Bronchial epithelial cell (primary cell): ENCODE results near the gene SENP8. TPM values are rescaled to one million over a fixed set of nuclear protein-coding genes. Genes with fewer than 3 reads are reported as not detected.

Experiments used
- DNase-seq: peaks from one replicate; pipeline ENCODE4 v3.0.0-alpha.2; 2010; ENCODE audit warnings: low read depth
- FAIRE-seq: peaks from 2 replicates; lab custom pipeline; 2011; peaks lifted over from hg19 to GRCh38; lab: Jason Lieb, UNC
- H3K27me3 ChIP-seq: 2 replicates; pipeline ENCODE4 v1.5.1; 2011; ENCODE audit warnings: low read length; ENCODE audit not compliant: control insufficient read depth, insufficient read depth
- H3K36me3 ChIP-seq: 2 replicates; pipeline ENCODE4 v1.5.1; 2011; ENCODE audit warnings: low read length; ENCODE audit not compliant: control insufficient read depth, insufficient read depth
- H3K4me3 ChIP-seq: 2 replicates; pipeline ENCODE4 v1.5.1; 2011; ENCODE audit warnings: mild to moderate bottlenecking, low read depth, low read length, control low read depth
- CTCF ChIP-seq: IDR thresholded peaks from 2 replicates; pipeline ENCODE4 v1.5.1; 2011; ENCODE audit warnings: mild to moderate bottlenecking, moderate library complexity, low read length, control low read depth, inconsistent platforms; ENCODE audit not compliant: insufficient read depth, severe bottlenecking
- total RNA-seq: library from RNA; depleted of rRNA; stranded (reverse); fragments of >200 nt; gene quantifications from 2 replicates; pipeline ENCODE4 v1.2.1, GENCODE V29; 2014

The SENP8 gene
- total RNA-seq, 1 donor from 2014 or later = 1.1 TPM

DNA sequence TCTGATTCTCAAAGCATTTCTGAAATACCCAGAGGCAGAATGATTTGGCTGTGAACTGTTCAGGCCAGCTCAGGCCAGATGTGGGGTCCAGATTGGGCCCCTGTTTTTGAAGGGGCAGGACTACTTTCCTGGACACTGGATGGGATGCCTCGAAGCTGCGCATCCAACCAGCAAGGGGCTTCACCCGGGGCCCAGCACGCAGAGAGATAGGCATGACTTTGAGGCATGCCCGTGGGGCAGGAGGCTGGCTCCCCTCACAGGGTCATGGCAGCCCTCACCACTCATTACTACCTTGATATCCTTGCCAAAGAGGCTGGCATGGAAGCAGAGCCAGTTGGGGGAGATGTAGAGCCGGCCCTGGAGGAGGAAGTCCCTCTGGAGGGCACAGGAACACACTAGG lies 49.2 kb downstream of the SENP8 start:
- Histone ChIP-seq H3K36me3 (no peaks in the 10 kb centered on the region), H3K27me3 (no peaks in the 10 kb centered on the region), H3K4me3 (no peak overlapping the region)
- TF ChIP-seq CTCF = no peak
- FAIRE-seq (no peak), DNase-seq (no peak)

DNA sequence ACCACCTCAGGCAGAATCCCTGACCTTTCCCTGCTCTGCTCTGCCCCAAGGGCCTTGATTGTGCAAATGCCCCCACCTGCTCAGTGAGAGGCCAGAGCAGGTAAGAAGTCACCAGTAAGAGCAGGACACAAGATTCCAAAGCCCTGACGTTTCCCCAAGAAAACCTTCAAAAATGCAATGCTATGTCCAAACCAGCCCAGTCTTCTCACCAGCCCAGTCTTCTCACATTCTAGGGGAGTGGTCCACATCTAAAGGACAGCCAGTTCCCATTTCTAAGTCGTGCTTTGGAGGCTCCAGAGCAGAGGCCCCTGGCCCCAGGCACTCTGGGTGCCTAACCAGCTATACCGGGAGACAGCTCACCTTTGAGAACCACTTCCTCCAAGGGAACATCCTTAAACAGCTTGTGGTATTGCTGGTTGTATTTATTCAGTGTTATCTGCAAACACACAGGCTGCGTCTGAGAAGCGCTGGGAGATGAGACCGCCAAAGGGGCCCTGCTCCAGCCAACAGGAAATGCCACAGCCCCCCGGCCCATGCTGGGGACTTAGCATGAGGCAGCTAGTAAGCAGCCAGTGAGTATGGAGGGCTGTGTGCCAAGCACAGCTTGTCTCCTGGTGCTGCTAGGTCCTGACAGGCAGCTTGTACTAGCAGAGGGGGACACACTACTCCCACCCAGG lies 50.1 kb downstream of the SENP8 start:
- H3K36me3 ChIP-seq = no peaks in the 10 kb centered on the region
- no peak for TF ChIP-seq CTCF
- H3K27me3 ChIP-seq = no peaks in the 10 kb centered on the region
- DNase-seq = peak; percentile 77
- FAIRE-seq = no peak
- H3K4me3 ChIP-seq = no peak overlapping the region

GRCh38 chr15:72168808-72169190 lies 50.6 kb downstream of the SENP8 start:
- no peak for TF ChIP-seq CTCF
- FAIRE-seq (peak; percentile 40), DNase-seq (no peak)
- Histone ChIP-seq H3K4me3 (no peak overlapping the region), H3K27me3 (no peaks in the 10 kb centered on the region), H3K36me3 (no peaks in the 10 kb centered on the region)

DNA sequence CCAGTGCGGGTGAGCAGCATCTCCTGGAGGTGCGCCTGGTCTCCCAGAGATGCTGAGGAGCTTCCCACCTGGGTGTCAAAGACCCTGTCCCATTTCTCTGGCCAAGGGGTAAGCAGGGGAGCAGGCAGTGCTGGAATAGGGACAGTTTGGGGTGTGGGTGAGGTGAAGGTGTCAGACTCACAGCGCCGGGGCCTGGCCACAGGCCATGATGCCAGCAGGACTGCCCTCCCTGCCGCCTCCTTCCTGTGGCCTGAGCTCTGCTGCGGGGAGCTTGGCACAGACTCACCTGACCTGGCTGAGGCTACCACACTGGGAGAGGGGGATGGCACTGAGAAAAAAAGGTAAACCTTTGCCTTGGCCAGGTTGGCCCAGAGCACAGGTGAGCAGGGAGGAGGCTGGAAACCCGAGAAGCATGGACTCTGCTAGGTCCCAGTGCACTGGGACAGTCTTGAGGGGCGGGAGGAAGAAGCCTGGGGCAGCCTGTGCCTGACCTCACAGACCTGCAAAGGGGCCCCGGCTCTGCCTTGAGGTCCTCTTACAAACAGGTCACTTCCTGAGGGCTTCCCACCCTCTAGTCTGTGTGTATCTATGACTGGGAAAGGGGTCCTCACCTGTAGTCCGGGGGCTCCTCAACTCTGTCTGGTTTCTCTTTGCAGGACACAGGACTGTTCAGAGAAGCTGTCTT lies 51.2 kb downstream of the SENP8 start:
- H3K36me3 ChIP-seq = no peaks in the 10 kb centered on the region
- no peak for FAIRE-seq
- no peak overlapping the region for H3K4me3 ChIP-seq
- TF ChIP-seq CTCF = no peak
- H3K27me3 ChIP-seq = no peaks in the 10 kb centered on the region
- DNase-seq = no peak

- Histone ChIP-seq H3K4me3 (no peak overlapping the region), H3K36me3 (no peaks in the 10 kb centered on the region), H3K27me3 (no peaks in the 10 kb centered on the region)
- TF ChIP-seq CTCF = no peak
- peak; percentile 77 for FAIRE-seq
- DNase-seq = no peak
Observed at GRCh38 chr15:72169921-72170611, 51.9 kb downstream of the SENP8 start.
